SK-N-MC (cell line): ENCODE results near the gene ERC2.

Source experiments
- DNase-seq: peaks from one replicate; pipeline ENCODE4 v3.0.0-alpha.2; 2011; ENCODE audit warnings: low read depth, low spot score
- H3K27ac ChIP-seq: fragments of 200-600 bp; sonication (generic); 2 replicates; pipeline ENCODE4 v1.5.1; 2016; ENCODE audit warnings: mixed run types
- H3K36me3 ChIP-seq: fragments of 200-600 bp; sonication (generic); 2 replicates; pipeline ENCODE4 v1.6.1; 2017; ENCODE audit warnings: antibody characterized with exemption, low read length, mixed read lengths; ENCODE audit not compliant: insufficient read depth
- H3K4me3 ChIP-seq: fragments of 200-600 bp; sonication (generic); 2 replicates; pipeline ENCODE4 v1.5.1; 2016
- H3K9ac ChIP-seq: fragments of 200-600 bp; sonication (generic); 2 replicates; pipeline ENCODE4 v1.8.0; 2017; ENCODE audit warnings: mixed run types, mixed read lengths; ENCODE audit not compliant: insufficient read length
- H3K9me3 ChIP-seq: fragments of 200-600 bp; sonication (generic); 2 replicates; pipeline ENCODE4 v1.6.1; 2017; ENCODE audit warnings: low read depth, mild to moderate bottlenecking, antibody characterized with exemption, low read length, moderate library complexity, mixed read lengths
- EZH2 ChIP-seq: fragments of 200-600 bp; sonication (generic); IDR thresholded peaks from one replicate; pipeline ENCODE4 v1.6.1; 2017; ENCODE audit warnings: antibody characterized with exemption
- FOXP2 ChIP-seq: optimal IDR thresholded peaks from 2 replicates; pipeline ENCODE3; 2011; ENCODE audit warnings: mild to moderate bottlenecking, moderate library complexity; ENCODE audit not compliant: insufficient read depth; ENCODE audit errors: extremely low read length, control extremely low read depth
- POLR2AphosphoS5 ChIP-seq: IDR thresholded peaks from 2 replicates; pipeline ENCODE4 v1.6.1; 2012; ENCODE audit warnings: mild to moderate bottlenecking, low read depth, low read length, borderline replicate concordance

The ERC2 gene

DNA sequence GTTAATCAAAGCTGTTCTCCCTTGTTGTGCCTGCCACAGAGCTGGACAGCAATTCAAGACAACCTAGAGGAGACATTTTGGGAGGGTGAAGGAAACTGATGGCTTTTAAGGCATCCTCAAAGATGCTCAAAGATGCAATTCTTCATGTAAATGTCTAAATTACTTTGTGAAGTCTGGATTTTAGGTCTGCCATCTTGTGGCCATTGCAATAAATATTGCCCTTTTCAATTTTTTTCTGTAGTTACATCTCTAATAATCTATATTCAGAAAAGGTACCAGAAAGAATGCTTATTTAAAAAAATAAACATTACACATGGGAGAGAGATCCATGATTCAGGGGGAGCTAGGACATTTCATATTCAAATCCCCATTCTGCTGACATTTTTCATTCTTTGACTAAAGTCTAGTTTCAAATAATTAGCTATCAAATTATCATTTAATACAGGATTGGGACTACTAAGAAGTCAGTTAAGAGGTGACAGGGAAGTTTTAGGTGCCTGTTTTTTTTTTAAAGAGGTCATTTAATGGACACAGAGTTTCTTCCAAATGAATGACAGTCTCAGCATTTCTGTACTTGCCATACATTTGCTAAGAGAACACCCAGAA, 721.4 kb downstream of the ERC2 start:
- Histone ChIP-seq H3K27ac (no peak overlapping the region), H3K9ac (no peak overlapping the region), H3K9me3 (no peaks in the 10 kb centered on the region), H3K36me3 (no peaks in the 10 kb centered on the region), H3K4me3 (no peak overlapping the region)
- TF ChIP-seq FOXP2: no peak
- no peak for TF ChIP-seq EZH2
- no peak for TF ChIP-seq POLR2AphosphoS5
- DNase-seq: no peak

DNA sequence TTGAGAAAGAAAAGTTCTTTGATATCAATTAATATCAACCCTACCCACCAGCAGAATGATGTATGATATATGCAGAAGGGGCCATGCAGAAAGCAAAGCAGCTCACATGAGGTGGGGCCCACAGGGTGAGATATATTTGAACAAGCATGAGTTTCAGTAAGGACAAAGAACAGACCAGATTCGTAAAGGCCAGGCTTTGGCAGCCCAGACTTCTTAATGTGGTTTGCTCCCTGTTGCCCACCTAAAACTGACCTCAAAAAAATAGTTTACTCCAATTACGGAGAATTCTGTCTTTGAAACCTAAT, 725.5 kb downstream of the ERC2 start:
- TF ChIP-seq FOXP2 (no peak), POLR2AphosphoS5 (no peak), EZH2 (no peak)
- Histone ChIP-seq H3K9me3 (no peaks in the 10 kb centered on the region), H3K27ac (no peak overlapping the region), H3K36me3 (no peaks in the 10 kb centered on the region), H3K9ac (no peak overlapping the region), H3K4me3 (no peak overlapping the region)
- no peak for DNase-seq

DNA sequence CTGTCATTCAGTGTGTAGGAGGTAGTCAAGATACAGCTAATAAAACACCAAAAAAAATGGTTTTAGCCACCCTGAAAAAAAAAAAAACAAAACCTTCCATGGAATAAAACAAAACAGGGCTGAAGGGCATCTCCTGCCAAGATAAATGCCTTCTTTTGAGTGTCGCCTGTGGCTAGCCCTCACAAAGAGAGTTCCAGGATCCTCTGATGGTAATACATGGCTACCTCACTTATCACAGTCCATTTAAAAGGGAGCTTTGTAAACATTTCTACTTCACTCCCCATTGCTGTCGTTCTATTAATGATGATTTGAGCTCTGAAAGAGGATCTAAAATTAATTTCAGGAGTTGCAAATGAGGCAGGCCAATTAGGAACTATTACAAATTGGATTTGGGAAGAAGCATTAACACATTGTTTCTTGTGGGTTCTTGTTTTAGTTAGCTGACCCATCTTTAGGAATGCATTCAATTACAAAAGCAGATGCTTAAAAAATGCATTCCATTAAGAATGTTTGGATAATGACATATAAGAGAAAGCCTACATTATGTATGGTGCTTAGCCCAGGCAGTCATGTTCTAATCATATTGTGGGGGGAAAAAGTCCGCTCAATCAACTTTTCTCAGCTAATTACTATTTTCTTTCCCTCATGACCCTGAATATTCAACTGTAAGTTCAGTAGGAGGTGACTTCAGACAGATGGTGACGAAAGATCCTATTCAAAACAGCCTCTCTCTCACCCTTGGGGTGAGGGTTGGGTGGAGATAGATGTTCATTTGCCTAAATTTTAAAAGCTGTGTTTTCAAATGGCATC, 726.0 kb downstream of the ERC2 start:
- no peak overlapping the region for H3K4me3 ChIP-seq
- no peak for DNase-seq
- no peak overlapping the region for H3K9ac ChIP-seq
- H3K9me3 ChIP-seq: no peaks in the 10 kb centered on the region
- TF ChIP-seq FOXP2 (no peak), EZH2 (no peak), POLR2AphosphoS5 (no peak)
- H3K27ac ChIP-seq: no peak overlapping the region
- no peaks in the 10 kb centered on the region for H3K36me3 ChIP-seq

DNA sequence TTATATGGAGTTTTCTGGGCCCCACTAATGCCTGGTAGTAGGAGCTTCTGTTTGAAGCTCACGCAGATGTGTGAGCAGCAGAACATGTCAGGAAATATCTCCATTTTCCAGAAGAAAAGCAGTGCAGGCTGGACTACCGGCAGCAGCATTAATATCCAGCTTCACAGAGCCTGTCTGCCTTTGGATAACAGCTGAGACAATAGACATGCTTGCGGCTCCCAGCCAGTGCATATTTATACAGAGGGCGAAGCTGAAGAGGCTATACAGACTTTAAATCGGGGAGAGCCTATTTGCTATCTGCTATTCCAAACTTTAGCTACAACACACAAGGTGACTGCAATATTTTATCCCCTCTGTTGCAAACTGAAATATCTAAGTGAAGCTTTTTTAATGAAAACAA, 731.1 kb downstream of the ERC2 start:
- H3K9me3 ChIP-seq: no peaks in the 10 kb centered on the region
- no peak overlapping the region for H3K27ac ChIP-seq
- no peaks in the 10 kb centered on the region for H3K36me3 ChIP-seq
- no peak overlapping the region for H3K4me3 ChIP-seq
- TF ChIP-seq FOXP2 (no peak), POLR2AphosphoS5 (no peak), EZH2 (no peak)
- no peak overlapping the region for H3K9ac ChIP-seq
- no peak for DNase-seq

DNA sequence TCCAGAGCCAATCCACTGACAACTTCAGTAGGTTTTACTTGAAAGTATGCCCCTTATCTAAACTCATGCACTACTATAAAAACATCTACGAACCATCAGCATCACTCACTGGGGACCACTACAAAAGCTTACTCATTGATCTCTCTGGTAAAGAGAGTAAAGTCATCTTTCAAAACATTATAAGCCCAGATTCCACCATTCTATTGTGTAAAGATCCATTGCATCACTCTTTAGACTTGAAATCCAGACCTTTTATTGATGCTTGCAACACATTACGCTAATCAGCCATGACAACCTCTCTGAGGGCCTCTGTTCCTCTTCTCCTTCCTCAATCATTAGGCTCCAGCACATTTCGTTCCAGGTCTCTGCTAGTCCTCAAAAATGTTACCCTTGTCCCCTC, 732.3 kb downstream of the ERC2 start:
- Histone ChIP-seq H3K4me3 (no peak overlapping the region), H3K9me3 (no peaks in the 10 kb centered on the region), H3K9ac (no peak overlapping the region), H3K27ac (no peak overlapping the region), H3K36me3 (no peaks in the 10 kb centered on the region)
- no peak for TF ChIP-seq FOXP2
- TF ChIP-seq POLR2AphosphoS5: no peak
- no peak for TF ChIP-seq EZH2
- DNase-seq: no peak

DNA sequence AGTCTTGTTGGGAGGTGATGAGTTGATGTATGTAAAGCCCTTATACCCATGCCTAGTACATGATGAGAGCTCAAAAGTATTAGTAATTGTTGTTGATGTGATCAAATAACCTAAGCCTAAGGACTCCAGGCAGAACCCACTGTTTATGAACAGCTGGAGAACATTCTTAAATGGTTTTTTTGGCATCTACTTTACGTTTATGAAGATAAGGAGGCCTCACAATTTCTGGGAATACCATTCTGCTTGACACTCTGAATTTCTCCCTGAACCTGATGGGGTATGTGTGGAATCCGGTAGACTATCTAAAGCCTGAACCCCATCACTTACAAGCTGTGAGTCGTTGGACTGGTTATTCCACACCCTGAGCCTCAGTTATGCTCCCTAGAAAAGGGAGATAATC, 736.5 kb downstream of the ERC2 start:
- H3K27ac ChIP-seq: no peak overlapping the region
- no peaks in the 10 kb centered on the region for H3K36me3 ChIP-seq
- no peaks in the 10 kb centered on the region for H3K9me3 ChIP-seq
- H3K4me3 ChIP-seq: no peak overlapping the region
- no peak for DNase-seq
- H3K9ac ChIP-seq: no peak overlapping the region
- TF ChIP-seq EZH2 (no peak), POLR2AphosphoS5 (no peak), FOXP2 (no peak)

DNA sequence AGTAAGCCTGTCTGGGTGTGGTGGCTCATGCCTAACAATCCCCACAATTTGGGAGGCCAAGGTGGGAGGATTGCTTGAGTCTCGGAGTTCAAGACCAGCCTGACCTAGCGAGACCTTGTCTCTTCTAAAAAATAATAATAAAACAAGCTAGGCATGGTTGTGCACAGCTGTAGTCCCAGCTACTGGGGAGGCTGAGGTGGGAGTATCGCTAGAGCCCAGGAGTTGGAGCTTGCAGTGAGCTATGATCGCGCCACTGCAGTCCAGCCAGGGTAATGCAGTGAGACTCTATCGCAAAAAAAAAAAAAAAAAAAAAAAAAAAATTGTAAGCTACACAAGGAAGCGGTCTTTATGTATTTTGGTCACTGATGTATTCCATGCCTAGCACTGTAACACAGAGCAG, 738.7 kb downstream of the ERC2 start:
- no peak overlapping the region for H3K27ac ChIP-seq

DNA sequence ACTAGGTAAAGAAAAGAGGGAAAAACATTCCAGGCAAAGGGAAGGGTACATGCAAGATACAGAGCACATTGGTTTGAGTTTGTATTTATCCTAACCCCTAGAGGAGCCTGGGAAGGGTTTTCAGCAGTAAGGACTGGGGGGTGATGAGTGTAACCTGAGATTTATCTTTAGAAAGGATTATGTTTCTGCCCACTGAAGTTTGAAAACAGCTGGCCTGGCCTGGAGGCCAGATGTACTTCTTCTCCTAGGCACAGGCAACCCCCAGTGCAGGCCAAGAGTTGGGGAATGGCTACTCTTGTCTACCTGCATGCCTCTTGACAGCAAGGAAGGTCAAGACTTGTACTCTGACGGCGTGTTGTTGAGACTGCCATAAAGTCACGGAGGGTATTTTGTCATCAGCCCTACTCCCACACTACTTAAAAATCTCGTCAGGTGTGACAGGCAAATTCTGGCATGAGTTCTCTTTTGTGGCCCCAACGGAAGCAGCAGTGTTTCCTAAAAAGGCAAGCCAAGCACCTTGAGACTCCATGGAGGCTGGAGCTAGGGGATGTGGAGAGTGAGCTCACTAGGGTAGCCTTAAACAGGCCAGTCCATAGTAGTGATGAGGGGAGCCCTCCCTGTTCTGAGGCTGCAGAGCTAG, 739.7 kb downstream of the ERC2 start:
- no peak overlapping the region for H3K4me3 ChIP-seq
- H3K27ac ChIP-seq: no peak overlapping the region
- TF ChIP-seq EZH2 (no peak), FOXP2 (no peak), POLR2AphosphoS5 (no peak)
- H3K36me3 ChIP-seq: no peaks in the 10 kb centered on the region
- DNase-seq: no peak
- H3K9me3 ChIP-seq: no peaks in the 10 kb centered on the region
- no peak overlapping the region for H3K9ac ChIP-seq

More for the DNA sequence above, 738.7 kb downstream of the ERC2 start:
- no peak overlapping the region for H3K9ac ChIP-seq
- DNase-seq: no peak
- no peak overlapping the region for H3K4me3 ChIP-seq
- no peaks in the 10 kb centered on the region for H3K9me3 ChIP-seq
- no peaks in the 10 kb centered on the region for H3K36me3 ChIP-seq
- TF ChIP-seq EZH2 (no peak), FOXP2 (no peak), POLR2AphosphoS5 (no peak)

DNA sequence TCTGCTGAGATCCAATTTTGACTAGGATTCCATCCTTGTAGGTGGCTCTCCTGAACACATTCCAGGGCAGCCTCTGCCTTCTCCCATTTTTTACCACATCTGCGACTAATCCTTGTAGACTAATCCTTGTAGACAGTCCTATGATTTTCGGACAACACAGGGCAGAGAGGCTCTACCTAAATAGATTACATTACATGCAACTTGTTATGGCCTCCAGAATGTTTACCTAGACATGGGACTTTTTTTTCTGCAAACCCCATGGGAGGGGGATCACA, 741.8 kb downstream of the ERC2 start:
- Histone ChIP-seq H3K4me3 (no peak overlapping the region), H3K9ac (no peak overlapping the region), H3K36me3 (no peaks in the 10 kb centered on the region), H3K9me3 (no peaks in the 10 kb centered on the region), H3K27ac (no peak overlapping the region)
- DNase-seq: no peak
- no peak for TF ChIP-seq FOXP2
- TF ChIP-seq EZH2: no peak
- no peak for TF ChIP-seq POLR2AphosphoS5
